ENCODE data around the gene CACNG4. TPM values are rescaled to one million over a fixed set of nuclear protein-coding genes. Genes with fewer than 3 reads are reported as not detected.

Gene CACNG4
- total RNA-seq, 4 donors from 2014 or later = 1.7 to 12.5 (median 2.9) TPM

- intact Hi-C loops (cut with DNase I) = no loop called here
- Histone ChIP-seq H3K27ac (replicated peaks in 1 of 4) (no peak overlapping the region), H3K9me3 (peaks cover 0 to 5% (median 0%) of the 10 kb centered on the region in 4 donors), H3K36me3 (no peaks in the 10 kb centered on the region), H3K4me1 (no peaks in the 10 kb centered on the region), H3K27me3 (no peaks in the 10 kb centered on the region), H3K4me3 (no peak overlapping the region)
- no peak for TF ChIP-seq POLR2A (IDR thresholded peaks at IDR 0.05; ENCODE audit: low read depth)
- no peak for TF ChIP-seq CTCF (IDR thresholded peaks at IDR 0.05)
- TF ChIP-seq POLR2AphosphoS5 (IDR thresholded peaks at IDR 0.05) = no peak
- TF ChIP-seq EP300 (IDR thresholded peaks at IDR 0.05) = no peak
- DNase-seq (ENCODE audit: extremely low spot score) = no peak
- 91% methylated on average over 2 of the region's 2 CpGs for WGBS
These were observed 38.7 kb downstream of the CACNG4 start for GRCh38 chr17:67003231-67003630.

GRCh38 chr17:67004181-67004580 lies 39.7 kb downstream of the CACNG4 start:
- Histone ChIP-seq H3K36me3 (no peaks in the 10 kb centered on the region), H3K27me3 (no peaks in the 10 kb centered on the region), H3K27ac (replicated peaks in 1 of 4) (no peak overlapping the region), H3K4me3 (no peak overlapping the region), H3K9me3 (peaks cover 0 to 5% (median 0%) of the 10 kb centered on the region in 4 donors), H3K4me1 (no peaks in the 10 kb centered on the region)
- intact Hi-C loops (cut with DNase I) = no loop called here
- no peak for TF ChIP-seq EP300 (IDR thresholded peaks at IDR 0.05)
- TF ChIP-seq POLR2AphosphoS5 (IDR thresholded peaks at IDR 0.05) = no peak
- no peak for TF ChIP-seq CTCF (IDR thresholded peaks at IDR 0.05)
- no peak for TF ChIP-seq POLR2A (IDR thresholded peaks at IDR 0.05; ENCODE audit: low read depth)
- no peak for DNase-seq (ENCODE audit: extremely low spot score)
- WGBS = 78% methylated on average over 10 of the region's 11 CpGs

GRCh38 chr17:67007266-67007665 lies 42.8 kb downstream of the CACNG4 start:
- 92% methylated on average over 6 of the region's 6 CpGs for WGBS
- no peak for DNase-seq (ENCODE audit: extremely low spot score)
- no peak overlapping the region for H3K27ac ChIP-seq (replicated peaks in 1 of 4)
- no peaks in the 10 kb centered on the region for H3K4me1 ChIP-seq
- peaks cover 0 to 5% (median 0%) of the 10 kb centered on the region in 4 donors for H3K9me3 ChIP-seq
- intact Hi-C loops (cut with DNase I) = no loop called here
- H3K36me3 ChIP-seq = no peaks in the 10 kb centered on the region
- H3K4me3 ChIP-seq = no peak overlapping the region
- no peaks in the 10 kb centered on the region for H3K27me3 ChIP-seq
- TF ChIP-seq EP300 (IDR thresholded peaks at IDR 0.05) = no peak
- no peak for TF ChIP-seq CTCF (IDR thresholded peaks at IDR 0.05)
- no peak for TF ChIP-seq POLR2AphosphoS5 (IDR thresholded peaks at IDR 0.05)
- no peak for TF ChIP-seq POLR2A (IDR thresholded peaks at IDR 0.05; ENCODE audit: low read depth)

DNA sequence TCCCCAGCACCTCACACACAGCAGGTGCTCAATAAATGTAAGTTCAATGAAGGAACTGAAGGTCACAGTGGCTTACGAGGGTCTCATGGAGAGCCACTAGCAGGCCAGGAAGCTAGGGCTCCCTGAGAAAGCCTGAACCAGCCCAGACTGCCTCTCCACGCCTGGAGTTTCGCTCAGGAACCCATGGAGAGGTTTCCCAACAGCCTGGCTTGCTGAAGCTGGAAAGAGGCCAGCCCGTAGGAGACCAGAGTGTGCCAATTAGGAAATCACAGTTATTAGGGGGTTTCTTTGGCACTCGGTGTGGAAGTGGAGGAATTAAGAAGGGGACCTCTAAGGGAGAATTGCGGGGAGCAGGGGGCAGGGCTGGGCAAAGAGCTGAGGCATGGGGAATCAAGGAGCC lies 43.6 kb downstream of the CACNG4 start:
- Histone ChIP-seq H3K36me3 (no peaks in the 10 kb centered on the region), H3K4me3 (no peak overlapping the region), H3K9me3 (peaks cover 0 to 5% (median 0%) of the 10 kb centered on the region in 4 donors), H3K27me3 (no peaks in the 10 kb centered on the region), H3K4me1 (no peaks in the 10 kb centered on the region), H3K27ac (replicated peaks in 1 of 4) (no peak overlapping the region)
- intact Hi-C loops (cut with DNase I) = no loop called here
- no peak for TF ChIP-seq POLR2A (IDR thresholded peaks at IDR 0.05; ENCODE audit: low read depth)
- no peak for TF ChIP-seq POLR2AphosphoS5 (IDR thresholded peaks at IDR 0.05)
- no peak for TF ChIP-seq CTCF (IDR thresholded peaks at IDR 0.05)
- no peak for TF ChIP-seq EP300 (IDR thresholded peaks at IDR 0.05)
- WGBS = 91% methylated on average over 6 of the region's 6 CpGs
- DNase-seq (ENCODE audit: extremely low spot score) = no peak

DNA sequence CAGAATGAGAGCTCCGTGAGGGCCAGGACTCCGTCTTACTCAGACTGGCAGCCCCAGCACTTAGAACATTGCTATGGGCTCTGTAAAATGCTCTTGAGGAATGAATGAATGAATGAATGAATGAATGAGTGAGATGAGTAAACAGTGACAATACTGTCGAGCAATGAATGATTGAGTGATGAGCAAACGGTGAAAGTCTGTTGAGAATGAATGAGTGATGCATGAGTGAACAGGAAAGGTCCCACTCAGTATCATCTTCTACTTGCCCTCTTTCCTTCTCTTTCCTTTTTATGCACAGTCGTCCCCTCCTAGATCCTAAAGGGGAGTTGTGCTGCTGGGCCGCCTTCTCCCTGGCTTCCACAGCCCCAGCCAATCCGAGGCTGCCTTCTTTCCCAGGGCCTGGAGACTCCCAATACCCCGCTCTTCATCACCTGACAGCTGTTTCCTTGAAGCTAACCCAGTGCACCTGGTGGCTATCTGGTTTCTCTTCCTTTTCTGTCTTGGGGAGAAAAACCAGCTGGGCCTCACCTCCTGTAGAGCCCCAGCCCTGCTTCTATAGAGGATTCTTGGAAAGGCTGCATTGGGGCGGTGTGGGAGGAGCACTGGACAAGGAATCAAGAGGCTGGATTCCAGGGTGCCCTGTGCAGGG lies 47.1 kb downstream of the CACNG4 start:
- H3K4me1 ChIP-seq = no peaks in the 10 kb centered on the region
- peaks cover 0 to 5% (median 0%) of the 10 kb centered on the region in 4 donors for H3K9me3 ChIP-seq
- TF ChIP-seq CTCF (IDR thresholded peaks at IDR 0.05) (no peak), POLR2A (IDR thresholded peaks at IDR 0.05; ENCODE audit: low read depth) (no peak), POLR2AphosphoS5 (IDR thresholded peaks at IDR 0.05) (no peak), EP300 (IDR thresholded peaks at IDR 0.05) (no peak)
- 70% methylated on average over 9 of the region's 9 CpGs for whole genome bisulfite sequencing
- peaks cover 0 to 3% (median 0%) of the 10 kb centered on the region in 4 donors for H3K27me3 ChIP-seq
- no peaks in the 10 kb centered on the region for H3K36me3 ChIP-seq
- intact Hi-C loops (cut with DNase I) = no loop called here
- no peak overlapping the region for H3K4me3 ChIP-seq
- no peak for DNase-seq (ENCODE audit: extremely low spot score)
- no peak overlapping the region for H3K27ac ChIP-seq (replicated peaks in 1 of 4)

Data from esophagus muscularis mucosa (tissue), 4 donors.